Right cardiac atrium (tissue), 5 donors: ENCODE measurements around the gene DOCK9. TPM values are rescaled to one million over a fixed set of nuclear protein-coding genes. Genes with fewer than 3 reads are reported as not detected.

Experiments
- ATAC-seq, 2 donors: fragments of 200-7000 bp; cut with Tn5 transposase; one replicate each; pipeline versions ENCODE4 v1.8.0 to v1.9.1; 2020; ENCODE audit warnings: moderate library complexity in 2 of 2, mild to moderate bottlenecking in 1 of 2
- DNase-seq, 3 donors: peaks; one replicate each; pipeline ENCODE4 v3.0.0-alpha.2; 2020
- H3K27ac ChIP-seq: one replicate; pipeline ENCODE4 v1.5.1; 2013; ENCODE audit warnings: mild to moderate bottlenecking, low read length, control low read depth, moderate library complexity
- H3K27me3 ChIP-seq: one replicate; pipeline ENCODE4 v1.6.1; 2013; ENCODE audit not compliant: control insufficient read depth, insufficient read depth
- H3K4me1 ChIP-seq: one replicate; pipeline ENCODE4 v1.6.1; 2013; ENCODE audit warnings: low read length; ENCODE audit not compliant: control insufficient read depth, insufficient read depth
- H3K4me3 ChIP-seq: one replicate; pipeline ENCODE4 v1.5.1; 2013; ENCODE audit warnings: low read length, control low read depth
- H3K9me3 ChIP-seq: one replicate; pipeline ENCODE4 v1.6.1; 2013; ENCODE audit warnings: low read length; ENCODE audit not compliant: control insufficient read depth
- WGBS: extraction: QIAGEN DNeasy Blood & Tissue Kit; methylation state at CpG from one replicate; pipeline ENCODE4 v1.1.7; 2013; 5-methylcytosine and 5-hydroxymethylcytosine counted together
- intact Hi-C, 4 donors: fragments of 100-400 bp; cut with DNase I; formaldehyde crosslinking; loops; one replicate each; pipeline versions ENCODE4 v1.11.0 to v1.14.0; 2022 to 2023
- polyA plus RNA-seq: library from polyadenylated mRNA; stranded (reverse); fragments of 200-250 nt; gene quantifications from one replicate; pipeline ENCODE4 v1.2.3, GENCODE V29; 2013
- total RNA-seq, 4 donors: library from RNA; stranded (reverse); fragmentation: NEBNext Ultra II Directional; extraction: Animal tissue kit (Norgen Biotek cat#: 25700); gene quantifications; one replicate each; pipeline ENCODE4 v1.2.1, GENCODE V29; 2021
- donor health status: healthy with polysubstance abuse.
- donor health status: DM: no; HTN: yes; CAD: no.
- donor health status: DM: no; HTN: no; CAD: no.
- donor health status: DM: no; HTN: yes; CAD: no; lungs with severe emphysema.
- donor health status: DM: yes; HTN: yes; CAD: no.

Gene DOCK9
- total and polyA plus RNA-seq, 5 donors = 26.8 to 59.7 (median 55.4) TPM

DNA sequence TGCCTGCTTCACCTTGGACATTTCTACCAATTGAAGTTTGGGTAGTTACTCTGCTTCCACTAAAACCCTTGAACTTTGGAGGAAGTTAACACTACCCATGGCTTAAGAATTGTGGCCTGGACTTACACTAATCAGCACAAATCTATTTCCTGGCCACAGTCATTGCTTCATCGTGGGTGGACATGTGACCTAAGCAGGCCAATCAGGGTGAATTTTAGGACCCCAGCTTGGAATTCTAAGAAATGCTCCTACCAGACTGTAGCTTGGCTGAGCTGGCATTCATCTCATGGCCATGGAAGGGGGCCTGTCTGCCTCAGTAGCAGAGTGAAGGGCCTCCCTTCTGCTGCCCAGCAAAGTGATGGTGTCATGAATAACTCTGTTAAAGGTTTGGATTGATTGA lies 167.1 kb downstream of the DOCK9 start:
- Histone ChIP-seq H3K9me3 (no peaks in the 10 kb centered on the region), H3K4me1 (no peaks in the 10 kb centered on the region), H3K27ac (no peak overlapping the region), H3K27me3 (no peaks in the 10 kb centered on the region), H3K4me3 (no peak overlapping the region)
- DNase-seq (no peak), ATAC-seq (no peak)
- intact Hi-C loops = no loop called here
- 54% methylated on average over 1 of the region's 1 CpG for WGBS

DNA sequence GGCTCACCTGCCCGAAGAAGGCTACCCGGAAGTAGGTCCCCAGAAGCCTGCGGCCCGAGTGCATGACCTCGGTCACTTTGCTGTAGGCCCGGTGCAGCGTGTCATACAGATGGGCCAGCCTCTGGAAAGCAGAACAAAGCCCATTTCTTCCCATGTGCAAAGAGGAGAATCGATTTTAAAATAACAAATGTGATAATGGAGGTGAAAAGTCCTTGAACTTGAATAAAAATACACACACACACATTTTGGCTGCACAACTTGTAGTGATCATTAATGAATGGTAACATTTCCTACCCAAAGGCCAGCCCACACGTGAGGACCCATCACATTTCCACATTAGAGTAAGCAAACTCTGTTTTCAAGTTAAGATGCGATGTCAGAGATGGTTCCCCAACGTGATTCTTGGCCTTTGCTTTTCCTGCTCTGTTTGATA lies 168.5 kb downstream of the DOCK9 start:
- WGBS = 85% methylated on average over 11 of the region's 11 CpGs

DNA sequence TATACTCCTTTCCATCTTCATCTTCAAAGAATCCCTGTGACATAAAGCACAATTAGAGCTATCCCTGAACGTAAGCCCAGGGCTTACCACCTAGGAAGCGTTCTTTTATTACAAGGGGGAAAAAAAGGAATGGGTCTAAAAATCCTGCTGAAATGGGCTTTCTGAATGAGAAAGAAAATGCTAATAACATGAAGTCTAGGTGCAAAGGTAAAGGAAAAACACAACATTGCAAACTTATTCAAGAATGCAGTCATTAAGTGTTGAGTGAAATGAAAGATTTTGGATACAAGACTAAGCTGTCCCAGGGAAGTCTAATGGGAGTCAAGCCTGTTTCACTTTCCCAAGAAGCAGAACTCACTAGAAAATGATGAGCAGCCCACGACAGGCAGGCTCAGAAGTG lies 170.1 kb downstream of the DOCK9 start:
- 72% methylated on average over 3 of the region's 3 CpGs for WGBS
- no peak for ATAC-seq
- DNase-seq = no peak
- intact Hi-C loops = no loop called here
- Histone ChIP-seq H3K4me3 (no peak overlapping the region), H3K4me1 (peaks cover 2% of the 10 kb centered on the region), H3K27me3 (no peaks in the 10 kb centered on the region), H3K27ac (no peak overlapping the region), H3K9me3 (no peaks in the 10 kb centered on the region)

More for the DNA sequence above, 168.5 kb downstream of the DOCK9 start:
- Histone ChIP-seq H3K27me3 (no peaks in the 10 kb centered on the region), H3K27ac (no peak overlapping the region), H3K9me3 (no peaks in the 10 kb centered on the region), H3K4me3 (no peak overlapping the region), H3K4me1 (no peaks in the 10 kb centered on the region)
- intact Hi-C loops = no loop called here
- DNase-seq = no peak
- no peak for ATAC-seq

DNA sequence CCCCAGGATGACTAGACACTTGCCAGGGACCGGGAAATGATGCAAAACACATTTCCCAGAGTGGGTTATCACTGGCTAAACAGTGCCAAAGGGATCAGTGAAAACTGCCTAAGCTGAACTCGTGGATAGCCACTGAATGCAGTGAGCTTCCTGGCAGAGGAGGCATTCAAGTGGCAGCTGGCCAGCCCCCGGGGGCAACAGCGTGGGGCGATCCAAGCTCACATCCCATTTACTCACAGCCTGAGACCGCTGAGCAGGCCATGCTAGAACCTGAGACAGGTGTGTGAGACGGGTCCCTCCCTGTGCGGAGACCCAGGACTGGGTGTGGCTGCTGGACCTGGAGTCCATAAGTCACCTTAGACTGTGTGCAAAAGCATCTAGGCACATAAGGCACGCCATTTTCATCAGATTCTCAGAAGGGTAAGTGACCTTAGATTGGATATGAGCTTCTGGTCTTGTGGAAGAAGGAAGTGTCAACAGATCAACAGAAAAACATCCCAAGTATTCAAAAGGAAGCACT lies 173.5 kb downstream of the DOCK9 start:
- ATAC-seq (peak in 1 of 2 donors; percentile 15), DNase-seq (no peak)
- Histone ChIP-seq H3K4me3 (no peak overlapping the region), H3K27me3 (no peaks in the 10 kb centered on the region), H3K27ac (no peak overlapping the region), H3K9me3 (no peaks in the 10 kb centered on the region), H3K4me1 (peaks cover 2% of the 10 kb centered on the region)
- intact Hi-C loops = no loop called here
- WGBS = 81% methylated on average over 9 of the region's 9 CpGs

DNA sequence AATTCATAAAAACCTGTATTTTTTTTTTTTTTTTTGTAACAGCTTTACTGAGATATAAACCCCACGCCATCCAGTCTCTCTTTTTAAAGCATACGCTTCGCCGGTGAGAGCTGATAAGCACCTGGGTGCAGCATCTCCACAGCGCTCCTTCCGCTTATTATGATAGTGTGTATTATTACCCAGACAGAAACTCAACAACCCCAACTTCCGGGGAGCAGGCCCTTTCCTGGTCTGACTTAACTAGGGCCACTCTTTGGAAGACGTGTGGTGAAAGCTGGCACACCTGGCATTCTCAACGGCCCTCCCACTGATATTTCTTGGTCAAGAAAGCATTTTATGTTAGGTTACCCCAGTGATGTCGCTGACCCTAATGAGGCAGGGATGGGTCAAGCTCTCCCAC lies 173.9 kb downstream of the DOCK9 start:
- intact Hi-C loops = no loop called here
- DNase-seq (no peak), ATAC-seq (no peak)
- Histone ChIP-seq H3K4me1 (peaks cover 2% of the 10 kb centered on the region), H3K27ac (no peak overlapping the region), H3K9me3 (no peaks in the 10 kb centered on the region), H3K4me3 (no peak overlapping the region), H3K27me3 (no peaks in the 10 kb centered on the region)
- WGBS = 91% methylated on average over 10 of the region's 10 CpGs

DNA sequence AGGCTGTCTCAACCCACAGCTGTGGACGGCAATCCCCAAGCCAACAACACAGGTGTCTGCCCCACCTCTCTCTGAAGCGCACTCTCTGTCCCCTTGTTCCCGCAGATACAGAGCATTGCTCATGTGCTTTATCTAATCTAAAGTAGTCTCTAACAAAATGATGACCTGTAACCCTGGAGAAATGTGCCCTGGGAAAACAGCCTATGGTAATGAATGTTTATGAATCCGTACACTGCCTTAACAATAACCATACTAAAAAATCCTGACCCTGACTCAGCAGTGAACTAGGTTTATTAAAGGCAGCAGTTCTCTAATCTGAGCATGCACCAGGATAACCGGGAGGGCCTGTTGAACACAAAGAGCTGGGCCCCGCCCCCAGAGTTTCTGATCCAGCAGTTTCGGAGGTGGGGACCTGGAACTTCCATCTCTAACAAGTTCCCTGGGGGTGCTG lies 174.7 kb downstream of the DOCK9 start:
- Histone ChIP-seq H3K9me3 (no peaks in the 10 kb centered on the region), H3K4me1 (peaks cover 2% of the 10 kb centered on the region), H3K4me3 (no peak overlapping the region), H3K27ac (no peak overlapping the region), H3K27me3 (no peaks in the 10 kb centered on the region)
- no peak for DNase-seq
- ATAC-seq = no peak
- 84% methylated on average over 7 of the region's 7 CpGs for WGBS
- intact Hi-C loops = no loop called here

DNA sequence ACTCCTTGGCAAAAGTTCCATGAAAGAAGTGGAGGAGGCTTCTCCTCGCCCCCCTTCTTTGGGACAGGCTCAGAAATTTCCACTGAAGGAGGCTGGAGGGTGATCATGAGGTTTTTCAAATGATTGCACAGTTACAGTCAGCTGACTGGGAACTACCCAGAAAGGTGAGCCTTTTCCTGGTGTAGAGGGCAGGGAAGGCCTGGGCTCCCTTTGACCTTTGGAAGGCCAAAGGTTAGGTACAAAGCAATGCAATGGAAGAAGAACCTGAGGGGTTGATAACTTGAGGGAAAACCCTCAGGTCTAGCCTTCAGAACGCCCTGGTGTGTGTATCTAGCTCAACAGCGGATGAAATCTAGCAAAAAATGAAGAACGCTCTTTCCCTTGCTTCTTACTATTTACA lies 175.3 kb downstream of the DOCK9 start:
- no peak for ATAC-seq
- H3K27me3 ChIP-seq = no peaks in the 10 kb centered on the region
- 94% methylated on average over 4 of the region's 4 CpGs for WGBS
- no peak for DNase-seq
- intact Hi-C loops = no loop called here
- peaks cover 2% of the 10 kb centered on the region for H3K4me1 ChIP-seq
- no peaks in the 10 kb centered on the region for H3K9me3 ChIP-seq
- no peak overlapping the region for H3K27ac ChIP-seq
- no peak overlapping the region for H3K4me3 ChIP-seq

DNA sequence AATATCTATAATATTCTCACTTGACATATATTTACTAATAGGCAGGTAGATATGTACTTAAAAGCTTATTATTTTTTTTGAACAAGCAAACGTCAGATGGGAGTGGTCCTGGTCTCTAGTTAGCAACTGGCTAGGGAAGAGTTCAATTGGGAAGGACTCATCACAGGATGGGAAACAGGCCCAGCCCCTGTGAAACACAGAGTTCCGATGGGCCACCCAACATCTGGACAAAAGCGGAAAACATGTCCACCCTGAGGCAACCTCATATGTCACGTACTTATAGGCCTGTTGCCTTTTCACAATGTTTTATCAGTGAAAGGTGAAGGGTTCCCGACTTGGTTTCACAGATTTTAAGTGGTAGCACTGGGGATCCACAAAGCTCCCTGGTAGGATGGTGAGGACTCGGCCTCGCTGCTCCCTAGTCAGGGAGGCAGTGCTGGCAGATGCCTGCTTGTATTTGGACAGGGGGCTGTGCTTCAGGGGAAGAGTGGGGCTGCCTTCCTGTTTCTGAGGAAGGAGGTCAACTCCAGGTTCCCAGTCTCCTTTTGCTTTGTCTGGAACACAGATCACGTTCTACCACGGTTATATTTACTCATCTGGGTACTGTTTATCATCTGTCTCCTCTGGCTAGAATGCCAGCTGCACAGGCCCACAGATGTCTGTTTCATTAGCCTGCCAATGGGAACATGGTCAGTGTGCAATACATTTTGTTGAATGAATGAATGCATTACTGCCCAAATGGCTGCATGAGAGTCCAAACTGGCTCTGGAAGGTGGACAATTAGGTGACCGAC lies 176.0 kb downstream of the DOCK9 start:
- 75% methylated on average over 10 of the region's 10 CpGs for WGBS
- Histone ChIP-seq H3K4me1 (peaks cover 2% of the 10 kb centered on the region), H3K27me3 (no peaks in the 10 kb centered on the region), H3K27ac (no peak overlapping the region), H3K4me3 (no peak overlapping the region), H3K9me3 (no peaks in the 10 kb centered on the region)
- DNase-seq (no peak), ATAC-seq (peak in 1 of 2 donors; percentile 16)
- intact Hi-C loops = no loop called here

DNA sequence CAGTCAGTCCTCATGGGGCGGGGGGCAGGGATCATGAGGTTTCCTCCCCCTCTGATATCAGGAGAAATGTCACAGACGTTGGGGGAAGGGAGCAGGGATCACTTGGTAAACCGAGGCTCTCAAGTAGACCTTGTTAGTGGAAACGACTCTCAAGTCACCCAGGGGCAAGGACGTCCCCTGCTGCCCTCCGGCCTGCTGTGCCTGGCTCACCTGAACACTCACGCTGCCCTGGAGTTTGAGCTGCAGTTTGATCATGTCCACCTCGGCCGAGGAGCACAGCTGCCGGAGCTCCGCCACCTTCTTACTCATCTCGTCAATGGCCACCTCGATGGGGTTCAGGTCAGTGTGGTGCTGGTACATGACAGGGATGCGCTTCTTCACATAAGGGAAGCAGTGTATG lies 177.8 kb downstream of the DOCK9 start:
- DNase-seq (no peak), ATAC-seq (no peak)
- H3K4me3 ChIP-seq = no peak overlapping the region
- H3K27me3 ChIP-seq = no peaks in the 10 kb centered on the region
- intact Hi-C loops = no loop called here
- no peak overlapping the region for H3K27ac ChIP-seq
- 89% methylated on average over 14 of the region's 14 CpGs for WGBS
- H3K4me1 ChIP-seq = peaks cover 2% of the 10 kb centered on the region
- H3K9me3 ChIP-seq = no peaks in the 10 kb centered on the region

DNA sequence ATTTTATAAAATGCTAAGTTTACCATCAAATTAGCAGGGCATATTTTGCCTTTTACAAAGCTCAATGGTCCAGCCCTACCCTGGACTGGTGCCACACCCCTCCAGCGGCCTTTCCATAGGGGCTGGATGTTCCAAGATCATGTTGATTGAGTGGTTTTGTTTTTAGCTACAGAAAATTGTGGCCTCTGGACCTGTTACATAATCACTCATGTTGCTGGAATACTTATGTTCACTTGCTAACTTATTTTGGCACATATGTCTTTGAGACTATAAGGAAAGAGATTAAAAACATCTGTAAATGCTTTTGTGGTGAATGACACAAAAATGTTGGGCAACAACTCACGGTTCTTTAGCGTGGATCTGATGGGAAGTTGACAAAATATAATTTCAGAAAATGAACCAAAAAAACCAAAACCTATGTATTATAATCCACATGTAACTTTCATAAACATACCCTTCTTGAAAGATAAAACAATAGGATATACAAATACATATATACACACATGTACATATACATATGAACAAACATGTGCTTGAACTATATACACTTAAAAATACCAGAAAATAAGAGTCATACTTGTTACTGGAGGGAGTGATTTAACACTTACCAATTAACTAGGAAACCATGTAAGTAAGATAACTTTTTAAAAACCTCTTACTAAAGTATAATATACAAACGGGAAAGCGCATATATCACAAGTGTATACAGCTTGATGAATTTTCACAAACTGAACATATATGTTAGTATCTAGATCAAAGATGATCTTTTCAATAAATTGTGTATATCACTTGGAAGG lies 178.8 kb downstream of the DOCK9 start:
- no peak for ATAC-seq
- peak in 1 of 3 donors; percentile 68 for DNase-seq

DNA sequence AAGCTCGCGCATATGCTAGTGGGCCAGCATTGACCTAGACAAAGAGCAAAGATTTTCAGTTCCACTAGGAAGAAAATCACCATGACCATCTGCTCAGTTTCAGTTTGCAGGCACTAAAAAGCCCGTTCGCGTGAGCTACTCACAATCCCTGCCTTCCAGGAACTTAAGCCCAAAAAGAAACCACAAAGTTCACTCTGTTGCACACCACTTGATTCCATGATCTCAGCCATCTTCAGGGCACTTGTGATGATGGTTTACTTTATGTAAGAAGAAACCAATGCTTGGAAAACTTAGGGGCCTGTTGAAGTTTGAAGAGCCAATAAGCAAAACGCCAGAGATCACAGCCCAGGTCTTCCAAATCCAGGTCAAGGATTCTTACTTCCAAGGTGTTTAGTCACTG lies 180.4 kb downstream of the DOCK9 start:
- no peak overlapping the region for H3K27ac ChIP-seq
- H3K4me1 ChIP-seq = no peaks in the 10 kb centered on the region
- no peaks in the 10 kb centered on the region for H3K9me3 ChIP-seq
- WGBS = 95% methylated on average over 6 of the region's 6 CpGs
- H3K27me3 ChIP-seq = no peaks in the 10 kb centered on the region
- DNase-seq (no peak), ATAC-seq (no peak)
- H3K4me3 ChIP-seq = no peak overlapping the region
- intact Hi-C loops = no loop called here

More for the DNA sequence above, 178.8 kb downstream of the DOCK9 start:
- intact Hi-C loops = no loop called here
- Histone ChIP-seq H3K4me3 (no peak overlapping the region), H3K9me3 (no peaks in the 10 kb centered on the region), H3K27me3 (no peaks in the 10 kb centered on the region), H3K27ac (no peak overlapping the region), H3K4me1 (peaks cover 2% of the 10 kb centered on the region)
- 71% methylated on average over 5 of the region's 5 CpGs for WGBS
